C4-2B (cell line): Measurements from ENCODE around the gene PRKCA.

Source experiments
- H3K27ac ChIP-seq: fragments of 450-650 bp; 2 replicates; pipeline ENCODE4 v1.5.1; 2017
- CTCF ChIP-seq: fragments of 450-650 bp; conservative IDR thresholded peaks from 2 replicates; pipeline ENCODE4 v1.5.1; 2017; ENCODE audit warnings: mild to moderate bottlenecking
- ZFX ChIP-seq: fragments of 450-650 bp; IDR thresholded peaks from 2 replicates; pipeline ENCODE4 v1.6.1; 2017

PRKCA gene

GRCh38 chr17:66643815-66644710 lies 341.6 kb downstream of the PRKCA start:
- H3K27ac ChIP-seq: no peak overlapping the region
- TF ChIP-seq CTCF: no peak
- no peak for TF ChIP-seq ZFX

GRCh38 chr17:66645259-66645658 lies 342.8 kb downstream of the PRKCA start:
- TF ChIP-seq CTCF (no peak), ZFX (no peak)
- H3K27ac ChIP-seq: no peak overlapping the region

GRCh38 chr17:66647391-66647983 lies 345.1 kb downstream of the PRKCA start:
- no peak for TF ChIP-seq CTCF
- TF ChIP-seq ZFX: no peak
- H3K27ac ChIP-seq: no peak overlapping the region

- H3K27ac ChIP-seq: no peak overlapping the region
- TF ChIP-seq CTCF (no peak), ZFX (no peak)
Observed at GRCh38 chr17:66649818-66650543, 347.6 kb downstream of the PRKCA start.

- H3K27ac ChIP-seq: no peak overlapping the region
- TF ChIP-seq ZFX: no peak
- TF ChIP-seq CTCF: no peak
Observed at GRCh38 chr17:66650544-66650877, 348.1 kb downstream of the PRKCA start.

- TF ChIP-seq ZFX: no peak
- TF ChIP-seq CTCF: no peak
- no peak overlapping the region for H3K27ac ChIP-seq
Observed at GRCh38 chr17:66652840-66653507, 350.6 kb downstream of the PRKCA start.
